IPS DF 19.7 (cell line): Measurements from ENCODE around the gene NXPH2.

Source experiments
- DNase-seq: peaks from one replicate; pipeline ENCODE4 v3.0.0-alpha.2; 2013; ENCODE audit warnings: low read depth, low spot score

NXPH2 gene

GRCh38 chr2:138637686-138638085, 142.5 kb downstream of the NXPH2 start:
- no peak for DNase-seq

- DNase-seq, result no peak
Measured at GRCh38 chr2:138637061-138637460, 143.1 kb downstream of the NXPH2 start.

- no peak for DNase-seq
Measured at GRCh38 chr2:138633049-138633448, 147.1 kb downstream of the NXPH2 start.

- no peak for DNase-seq
Measured at GRCh38 chr2:138632066-138632620, 148.0 kb downstream of the NXPH2 start.

GRCh38 chr2:138630164-138630563, 150.0 kb downstream of the NXPH2 start:
- DNase-seq, result no peak

- no peak for DNase-seq
Measured at GRCh38 chr2:138626148-138626547, 154.0 kb downstream of the NXPH2 start.

- DNase-seq, result no peak
Measured at GRCh38 chr2:138622613-138623012, 157.6 kb downstream of the NXPH2 start.

- no peak for DNase-seq
Measured at GRCh38 chr2:138621139-138621538, 159.1 kb downstream of the NXPH2 start.

GRCh38 chr2:138620431-138620830, 159.8 kb downstream of the NXPH2 start:
- DNase-seq, result no peak
